ENCODE measurements around the gene TXNDC9.

- TF ChIP-seq NFE2L1 (CRISPR knock-in tag; IDR thresholded peaks at IDR 0.05) (no peak), CBFB (CRISPR knock-in tag; IDR thresholded peaks at IDR 0.05; ENCODE audit: low read depth) (no peak), CTCF (IDR thresholded peaks at IDR 0.05) (no peak), ESRRA (CRISPR knock-in tag; IDR thresholded peaks at IDR 0.05; ENCODE audit: borderline replicate concordance) (no peak), FOXP1 (CRISPR knock-in tag; IDR thresholded peaks at IDR 0.05; ENCODE audit: borderline replicate concordance) (no peak), ZNF232 (CRISPR knock-in tag; IDR thresholded peaks at IDR 0.05) (no peak), ATF2 (CRISPR knock-in tag; IDR thresholded peaks at IDR 0.05; ENCODE audit: borderline replicate concordance, low read depth) (no peak), ATF3 (CRISPR knock-in tag; conservative IDR thresholded peaks at IDR 0.05) (no peak), ELF4 (CRISPR knock-in tag; IDR thresholded peaks at IDR 0.05; ENCODE audit: low read depth) (no peak), E2F1 (CRISPR knock-in tag; IDR thresholded peaks at IDR 0.05) (no peak), SP1 (CRISPR knock-in tag; conservative IDR thresholded peaks at IDR 0.05) (no peak)
Observed at GRCh38 chr2:99354070-99354469, 17.9 kb upstream of the TXNDC9 start.
